Fibroblast of lung (primary cell): ENCODE results near the gene CPNE6. TPM values are rescaled to one million over a fixed set of nuclear protein-coding genes. Genes with fewer than 3 reads are reported as not detected.

Source experiments
- DNase-seq, 2 donors: peaks; one replicate each; pipeline versions ENCODE4 v3.0.0 to v3.0.0-alpha.2; 2010; ENCODE audit warnings: low read depth in 2 of 2
- H2AFZ ChIP-seq: 2 replicates; pipeline ENCODE4 v1.5.1; 2012; ENCODE audit warnings: low read length, control low read depth, inconsistent platforms
- H3K27ac ChIP-seq: 2 replicates; pipeline ENCODE4 v1.5.1; 2011; ENCODE audit warnings: low read length, control low read depth; ENCODE audit not compliant: insufficient read depth
- H3K27me3 ChIP-seq: 2 replicates; pipeline ENCODE4 v1.5.1; 2011; ENCODE audit warnings: mild to moderate bottlenecking, low read length; ENCODE audit not compliant: control insufficient read depth, insufficient read depth
- H3K36me3 ChIP-seq: 2 replicates; pipeline ENCODE4 v1.5.1; 2011; ENCODE audit warnings: low read length; ENCODE audit not compliant: control insufficient read depth, insufficient read depth
- H3K4me1 ChIP-seq: 2 replicates; pipeline ENCODE4 v1.5.1; 2011; ENCODE audit warnings: low read length; ENCODE audit not compliant: control insufficient read depth, insufficient read depth; ENCODE audit errors: extremely low read depth
- H3K4me2 ChIP-seq: 2 replicates; pipeline ENCODE4 v1.5.1; 2011; ENCODE audit warnings: low read length, control low read depth; ENCODE audit not compliant: insufficient read depth; ENCODE audit errors: extremely low read depth
- H3K4me3 ChIP-seq, 4 experiments: fragments of 200-600 bp in 1 of 4; sonication (generic) in 1 of 4; replicated peaks in 1 of 4; 2 replicates each; pipeline ENCODE4 v1.5.1; 2011 to 2016; ENCODE audit warnings: low read length in 4 of 4, low read depth in 3 of 4, mild to moderate bottlenecking in 3 of 4, control low read depth in 2 of 4, inconsistent platforms in 1 of 4, mixed read lengths in 1 of 4; ENCODE audit not compliant: insufficient read depth in 1 of 4; ENCODE audit errors: control extremely low read depth in 1 of 4
- H3K79me2 ChIP-seq: 2 replicates; pipeline ENCODE4 v1.5.1; 2012; ENCODE audit warnings: mild to moderate bottlenecking, low read length, inconsistent platforms; ENCODE audit not compliant: control insufficient read depth, insufficient read depth
- H3K9ac ChIP-seq: 2 replicates; pipeline ENCODE4 v1.5.1; 2011; ENCODE audit warnings: mild to moderate bottlenecking, low read length, control low read depth; ENCODE audit not compliant: insufficient read depth
- H3K9me3 ChIP-seq: 2 replicates; pipeline ENCODE4 v1.5.1; 2012; ENCODE audit warnings: low read depth, low read length; ENCODE audit not compliant: control insufficient read depth, insufficient read depth
- H4K20me1 ChIP-seq: 2 replicates; pipeline ENCODE4 v1.5.1; 2011; ENCODE audit warnings: low read length; ENCODE audit not compliant: control insufficient read depth, insufficient read depth; ENCODE audit errors: extremely low read depth
- CTCF ChIP-seq, 2 donors: IDR thresholded peaks in 1 of 2; conservative IDR thresholded peaks in 1 of 2; 1 replicate in 1 of 2; 2 replicates in 1 of 2; pipeline ENCODE4 v1.5.1; 2011 to 2012; ENCODE audit warnings: low read length in 2 of 2, control low read depth in 1 of 2, inconsistent platforms in 1 of 2, low read depth in 1 of 2, mild to moderate bottlenecking in 1 of 2
- EZH2 ChIP-seq: IDR thresholded peaks from 2 replicates; pipeline ENCODE4 v1.5.1; 2012; ENCODE audit warnings: low read length, control low read depth, mild to moderate bottlenecking; ENCODE audit errors: missing control alignments
- polyA plus RNA-seq, 2 donors: library from polyadenylated mRNA; depleted of rRNA in 1 of 2; stranded (reverse) in 1 of 2; unstranded in 1 of 2; fragments of >200 nt; gene quantifications; 2 replicates each; pipeline ENCODE4 v1.2.1, GENCODE V29; 2011 to 2012; ENCODE audit warnings: missing spikeins in 1 of 2
- total RNA-seq: library from RNA; depleted of rRNA; stranded (reverse); fragments of >200 nt; gene quantifications from 2 replicates; pipeline ENCODE4 v1.2.1, GENCODE V29; 2014

The CPNE6 gene
- total and polyA plus RNA-seq, 2 donors (not counting 1 experiment from before 2014, with no cell fraction given) = not detected

GRCh38 chr14:24126939-24127338 is 55.6 kb downstream of the CPNE6 start:
- H3K9ac ChIP-seq = no peak overlapping the region
- peaks cover 3% of the 10 kb centered on the region for H3K36me3 ChIP-seq
- H3K9me3 ChIP-seq = no peaks in the 10 kb centered on the region
- H3K4me3 ChIP-seq = no peak overlapping the region
- no peaks in the 10 kb centered on the region for H3K27me3 ChIP-seq
- no peaks in the 10 kb centered on the region for H3K79me2 ChIP-seq
- H3K4me2 ChIP-seq = no peak overlapping the region
- H4K20me1 ChIP-seq = no peaks in the 10 kb centered on the region
- TF ChIP-seq CTCF (conservative IDR thresholded peaks at IDR 0.05 in 1 of 2, IDR thresholded peaks at IDR 0.05 in 1 of 2; ENCODE audit: low read depth in 1 of 2, low read length in 2 of 2) = no peak
- TF ChIP-seq EZH2 = no peak
- H3K27ac ChIP-seq = no peak overlapping the region
- no peak overlapping the region for H2AFZ ChIP-seq
- no peaks in the 10 kb centered on the region for H3K4me1 ChIP-seq
- DNase-seq = no peak

GRCh38 chr14:24127673-24128072 is 56.3 kb downstream of the CPNE6 start:
- no peak overlapping the region for H3K27ac ChIP-seq
- no peaks in the 10 kb centered on the region for H3K9me3 ChIP-seq
- H2AFZ ChIP-seq = no peak overlapping the region
- H3K79me2 ChIP-seq = no peaks in the 10 kb centered on the region
- H3K9ac ChIP-seq = no peak overlapping the region
- no peaks in the 10 kb centered on the region for H3K27me3 ChIP-seq
- peaks cover 3% of the 10 kb centered on the region for H3K36me3 ChIP-seq
- no peak overlapping the region for H3K4me3 ChIP-seq
- H3K4me1 ChIP-seq = no peaks in the 10 kb centered on the region
- H3K4me2 ChIP-seq = no peak overlapping the region
- TF ChIP-seq EZH2 (no peak), CTCF (conservative IDR thresholded peaks at IDR 0.05 in 1 of 2, IDR thresholded peaks at IDR 0.05 in 1 of 2; ENCODE audit: low read depth in 1 of 2, low read length in 2 of 2) (no peak)
- H4K20me1 ChIP-seq = no peaks in the 10 kb centered on the region
- DNase-seq = no peak

Other genes starting within 250 kb of the CPNE6 start
- gene DHRS4, start 117.8 kb upstream of the CPNE6 start, total RNA-seq = 51.9 and 54.7 TPM in 2 replicates
- 28.9 and 30.5 TPM in 2 replicates for gene DHRS4, start 117.8 kb upstream of the CPNE6 start, polyA plus RNA-seq
- gene DHRS4L2, start 82.6 kb upstream of the CPNE6 start, total RNA-seq = 16.7 and 22.6 TPM in 2 replicates
- 12.7 and 12.8 TPM in 2 replicates for gene DHRS4L2, start 82.6 kb upstream of the CPNE6 start, polyA plus RNA-seq
- 0.17 and 0.26 TPM in 2 replicates for gene CARMIL3, start 19.6 kb upstream of the CPNE6 start, total RNA-seq
- gene CARMIL3, start 19.6 kb upstream of the CPNE6 start, polyA plus RNA-seq = 0.11 TPM in 1 of 2 replicates, not detected in the other
- gene PCK2, start 22.7 kb downstream of the CPNE6 start, total RNA-seq = 33.9 and 71.3 TPM in 2 replicates
- 12.7 and 15.9 TPM in 2 replicates for gene PCK2, start 22.7 kb downstream of the CPNE6 start, polyA plus RNA-seq
- gene DCAF11, start 43.2 kb downstream of the CPNE6 start, total RNA-seq = 52.9 and 68.0 TPM in 2 replicates
- gene DCAF11, start 43.2 kb downstream of the CPNE6 start, polyA plus RNA-seq = 18.4 and 21.7 TPM in 2 replicates
- gene NRL, start 43.4 kb downstream of the CPNE6 start, total RNA-seq = 0.77 and 0.99 TPM in 2 replicates
- 0.45 and 0.49 TPM in 2 replicates for gene NRL, start 43.4 kb downstream of the CPNE6 start, polyA plus RNA-seq
- gene FITM1, start 59.1 kb downstream of the CPNE6 start, total RNA-seq = under 0.01 TPM in 1 of 2 replicates, not detected in the other
- not detected in 2 replicates for gene FITM1, start 59.1 kb downstream of the CPNE6 start, polyA plus RNA-seq
- 172 and 177 TPM in 2 replicates for gene PSME1, start 64.6 kb downstream of the CPNE6 start, total RNA-seq
- 221 and 266 TPM in 2 replicates for gene PSME1, start 64.6 kb downstream of the CPNE6 start, polyA plus RNA-seq
- gene EMC9, start 70.0 kb downstream of the CPNE6 start, total RNA-seq = 12.3 and 18.0 TPM in 2 replicates
- gene EMC9, start 70.0 kb downstream of the CPNE6 start, polyA plus RNA-seq = 6.6 and 10.2 TPM in 2 replicates
- gene PSME2, start 75.0 kb downstream of the CPNE6 start, total RNA-seq = 82.7 and 148 TPM in 2 replicates
- 132 and 175 TPM in 2 replicates for gene PSME2, start 75.0 kb downstream of the CPNE6 start, polyA plus RNA-seq
- gene RNF31, start 75.9 kb downstream of the CPNE6 start, total RNA-seq = 25.4 and 30.3 TPM in 2 replicates
- gene RNF31, start 75.9 kb downstream of the CPNE6 start, polyA plus RNA-seq = 9.2 and 14.8 TPM in 2 replicates
- gene IRF9, start 89.7 kb downstream of the CPNE6 start, total RNA-seq = 110 and 142 TPM in 2 replicates
- gene IRF9, start 89.7 kb downstream of the CPNE6 start, polyA plus RNA-seq = 70.4 and 79.9 TPM in 2 replicates
- 0.51 and 1.8 TPM in 2 replicates for gene REC8, start 100.5 kb downstream of the CPNE6 start, total RNA-seq
- gene REC8, start 100.5 kb downstream of the CPNE6 start, polyA plus RNA-seq = 1.5 and 2.2 TPM in 2 replicates
- 22.6 and 25.3 TPM in 2 replicates for gene IPO4, start 117.3 kb downstream of the CPNE6 start, total RNA-seq
- gene IPO4, start 117.3 kb downstream of the CPNE6 start, polyA plus RNA-seq = 12.4 and 27.8 TPM in 2 replicates
- gene TM9SF1, start 123.9 kb downstream of the CPNE6 start, total RNA-seq = 49.6 and 61.6 TPM in 2 replicates
- gene TM9SF1, start 123.9 kb downstream of the CPNE6 start, polyA plus RNA-seq = 60.9 and 65.1 TPM in 2 replicates
- under 0.01 and 0.17 TPM in 2 replicates for gene TSSK4, start 134.1 kb downstream of the CPNE6 start, total RNA-seq
- not detected in 2 replicates for gene TSSK4, start 134.1 kb downstream of the CPNE6 start, polyA plus RNA-seq
- 22.1 and 24.9 TPM in 2 replicates for gene CHMP4A, start 141.9 kb downstream of the CPNE6 start, total RNA-seq
- 96.8 and 133 TPM in 2 replicates for gene CHMP4A, start 141.9 kb downstream of the CPNE6 start, polyA plus RNA-seq
- gene MDP1, start 144.5 kb downstream of the CPNE6 start, total RNA-seq = 13.6 and 22.1 TPM in 2 replicates
- 14.4 TPM in 2 replicates for gene MDP1, start 144.5 kb downstream of the CPNE6 start, polyA plus RNA-seq
- gene NEDD8, start 160.8 kb downstream of the CPNE6 start, total RNA-seq = 140 and 145 TPM in 2 replicates
- gene NEDD8, start 160.8 kb downstream of the CPNE6 start, polyA plus RNA-seq = 441 and 587 TPM in 2 replicates
- gene GMPR2, start 161.4 kb downstream of the CPNE6 start, total RNA-seq = 128 and 147 TPM in 2 replicates
- 68.3 and 80.2 TPM in 2 replicates for gene GMPR2, start 161.4 kb downstream of the CPNE6 start, polyA plus RNA-seq
- gene TINF2, start 171.1 kb downstream of the CPNE6 start, total RNA-seq = 54.7 and 61.4 TPM in 2 replicates
- 42.6 and 47.7 TPM in 2 replicates for gene TINF2, start 171.1 kb downstream of the CPNE6 start, polyA plus RNA-seq
- 0.51 and 0.83 TPM in 2 replicates for gene TGM1, start 191.6 kb downstream of the CPNE6 start, total RNA-seq
- 1.3 and 1.4 TPM in 2 replicates for gene TGM1, start 191.6 kb downstream of the CPNE6 start, polyA plus RNA-seq
- gene RABGGTA, start 200.0 kb downstream of the CPNE6 start, total RNA-seq = 14.1 and 21.0 TPM in 2 replicates
- 15.1 and 19.4 TPM in 2 replicates for gene RABGGTA, start 200.0 kb downstream of the CPNE6 start, polyA plus RNA-seq
- 6.9 and 10.7 TPM in 2 replicates for gene DHRS1, start 228.2 kb downstream of the CPNE6 start, total RNA-seq
- 21.0 and 24.5 TPM in 2 replicates for gene DHRS1, start 228.2 kb downstream of the CPNE6 start, polyA plus RNA-seq
- gene NOP9, start 228.3 kb downstream of the CPNE6 start, total RNA-seq = 16.2 and 16.7 TPM in 2 replicates
- 8.0 and 13.5 TPM in 2 replicates for gene NOP9, start 228.3 kb downstream of the CPNE6 start, polyA plus RNA-seq
- 0.33 and 0.51 TPM in 2 replicates for gene CIDEB, start 236.4 kb downstream of the CPNE6 start, total RNA-seq
- 0.35 and 0.42 TPM in 2 replicates for gene CIDEB, start 236.4 kb downstream of the CPNE6 start, polyA plus RNA-seq
- gene LTB4R2, start 238.6 kb downstream of the CPNE6 start, total RNA-seq = 1.3 and 1.8 TPM in 2 replicates
- gene LTB4R2, start 238.6 kb downstream of the CPNE6 start, polyA plus RNA-seq = 0.23 and 0.28 TPM in 2 replicates
- 0.66 and 1.0 TPM in 2 replicates for gene LTB4R, start 239.9 kb downstream of the CPNE6 start, total RNA-seq
- 0.49 and 0.62 TPM in 2 replicates for gene LTB4R, start 239.9 kb downstream of the CPNE6 start, polyA plus RNA-seq